Tibial nerve (tissue), 3 donors: ENCODE data around the gene TRIM3.

ENCODE experiments used
- POLR2A ChIP-seq, 2 donors: fragments of 450-650 bp; IDR thresholded peaks; one replicate each; pipeline ENCODE4 v1.6.1; 2017; ENCODE audit warnings: antibody characterized with exemption in 2 of 2, mild to moderate bottlenecking in 2 of 2, moderate library complexity in 2 of 2
- TF ChIP-seq, protein P1 (sequence below), 5 experiments: fragments of 200-600 bp in 3 of 5; fragments of 450-650 bp in 2 of 5; sonication (generic) in 3 of 5; IDR thresholded peaks; one replicate each; pipeline ENCODE4 v1.5.1; 2016 to 2019; ENCODE audit warnings: antibody characterized with exemption in 5 of 5, mild to moderate bottlenecking in 3 of 5, moderate library complexity in 2 of 5

DNA sequence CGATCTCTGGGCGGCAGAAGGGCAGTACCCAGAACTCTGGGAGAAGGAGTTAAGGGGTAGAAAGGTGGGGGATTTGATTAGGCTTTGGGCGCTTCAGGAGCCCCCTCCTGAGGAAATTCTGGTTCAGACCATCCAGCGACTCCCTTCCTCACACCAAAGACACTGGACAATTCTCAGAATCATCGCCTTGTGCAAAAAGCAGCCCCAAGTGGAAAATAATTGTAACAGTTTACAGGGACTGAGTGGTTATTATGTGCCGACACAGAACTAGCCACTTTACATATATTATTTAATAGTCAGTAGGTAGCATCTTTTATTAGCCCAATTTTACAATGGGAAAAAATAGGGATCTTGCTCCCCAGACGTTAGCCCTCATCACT is 662 bp upstream of the TRIM3 start:
- TF ChIP-seq, protein P1, sequence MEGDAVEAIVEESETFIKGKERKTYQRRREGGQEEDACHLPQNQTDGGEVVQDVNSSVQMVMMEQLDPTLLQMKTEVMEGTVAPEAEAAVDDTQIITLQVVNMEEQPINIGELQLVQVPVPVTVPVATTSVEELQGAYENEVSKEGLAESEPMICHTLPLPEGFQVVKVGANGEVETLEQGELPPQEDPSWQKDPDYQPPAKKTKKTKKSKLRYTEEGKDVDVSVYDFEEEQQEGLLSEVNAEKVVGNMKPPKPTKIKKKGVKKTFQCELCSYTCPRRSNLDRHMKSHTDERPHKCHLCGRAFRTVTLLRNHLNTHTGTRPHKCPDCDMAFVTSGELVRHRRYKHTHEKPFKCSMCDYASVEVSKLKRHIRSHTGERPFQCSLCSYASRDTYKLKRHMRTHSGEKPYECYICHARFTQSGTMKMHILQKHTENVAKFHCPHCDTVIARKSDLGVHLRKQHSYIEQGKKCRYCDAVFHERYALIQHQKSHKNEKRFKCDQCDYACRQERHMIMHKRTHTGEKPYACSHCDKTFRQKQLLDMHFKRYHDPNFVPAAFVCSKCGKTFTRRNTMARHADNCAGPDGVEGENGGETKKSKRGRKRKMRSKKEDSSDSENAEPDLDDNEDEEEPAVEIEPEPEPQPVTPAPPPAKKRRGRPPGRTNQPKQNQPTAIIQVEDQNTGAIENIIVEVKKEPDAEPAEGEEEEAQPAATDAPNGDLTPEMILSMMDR (IDR thresholded peaks at IDR 0.05), result no peak
- no peak for TF ChIP-seq POLR2A (IDR thresholded peaks at IDR 0.05)
